ENCODE results near the gene SYNE2.

GRCh38 chr14:64213853-64214570 is 361.2 kb downstream of the SYNE2 start:
- no peak for TF ChIP-seq CTCF (conservative IDR thresholded peaks at IDR 0.05; ENCODE audit: low read length)
- TF ChIP-seq EZH2phosphoT487 (IDR thresholded peaks at IDR 0.05; ENCODE audit: borderline replicate concordance, low read depth, low read length), result no peak
